ENCODE data around the gene ZFAND4. TPM values are rescaled to one million over a fixed set of nuclear protein-coding genes. Genes with fewer than 3 reads are reported as not detected.
"Not testable (repeated sequence)": the region's sequence is repeated elsewhere in the genome, so short reads cannot be mapped to it uniquely, and the experiment has no call there.

Gene ZFAND4
- total and polyA plus RNA-seq, 8 donors = 11.9 to 15.8 (median 13.9) TPM

DNA sequence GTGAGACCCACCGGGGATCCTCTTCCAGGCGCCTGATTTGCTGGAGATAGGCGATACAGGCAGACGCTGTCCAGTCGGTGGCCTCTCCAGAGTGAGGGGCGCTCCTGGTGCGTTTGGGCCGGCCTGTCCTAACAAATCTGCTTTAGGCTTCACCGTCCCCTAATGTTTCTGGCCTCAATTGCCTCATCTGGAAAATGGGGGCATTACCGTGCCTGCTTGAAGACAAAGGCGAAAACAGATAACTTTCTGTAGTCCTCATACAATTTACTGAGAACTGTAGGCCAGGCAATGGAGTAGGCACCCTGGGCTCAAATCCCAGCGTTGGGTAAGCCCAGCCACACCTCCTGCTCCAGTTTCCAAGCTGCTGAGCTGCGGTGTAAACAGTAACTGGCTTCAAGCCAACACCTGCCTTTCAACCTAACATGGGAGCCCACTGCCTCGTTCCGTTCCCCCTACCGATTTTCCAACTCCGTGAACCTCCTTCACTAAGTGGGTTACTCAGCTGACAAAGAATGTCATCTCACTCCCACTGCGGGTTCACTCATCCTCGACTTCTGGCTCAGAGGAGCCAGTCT, 589 bp upstream of the ZFAND4 start:
- DNase-seq = peak in 1 of 4 donors; percentile 31
- Histone ChIP-seq H3K36me3 (no peaks in the 10 kb centered on the region), H3K9me3 (no peaks in the 10 kb centered on the region), H3K4me3 (peak overlapping the region; percentile 59 to 61), H3K4me1 (peaks cover 0 to 6% of the 10 kb centered on the region in 2 donors), H3K27me3 (no peaks in the 10 kb centered on the region), H3K27ac (peak overlapping the region; percentile 86 to 96)
- TF ChIP-seq, protein P1, sequence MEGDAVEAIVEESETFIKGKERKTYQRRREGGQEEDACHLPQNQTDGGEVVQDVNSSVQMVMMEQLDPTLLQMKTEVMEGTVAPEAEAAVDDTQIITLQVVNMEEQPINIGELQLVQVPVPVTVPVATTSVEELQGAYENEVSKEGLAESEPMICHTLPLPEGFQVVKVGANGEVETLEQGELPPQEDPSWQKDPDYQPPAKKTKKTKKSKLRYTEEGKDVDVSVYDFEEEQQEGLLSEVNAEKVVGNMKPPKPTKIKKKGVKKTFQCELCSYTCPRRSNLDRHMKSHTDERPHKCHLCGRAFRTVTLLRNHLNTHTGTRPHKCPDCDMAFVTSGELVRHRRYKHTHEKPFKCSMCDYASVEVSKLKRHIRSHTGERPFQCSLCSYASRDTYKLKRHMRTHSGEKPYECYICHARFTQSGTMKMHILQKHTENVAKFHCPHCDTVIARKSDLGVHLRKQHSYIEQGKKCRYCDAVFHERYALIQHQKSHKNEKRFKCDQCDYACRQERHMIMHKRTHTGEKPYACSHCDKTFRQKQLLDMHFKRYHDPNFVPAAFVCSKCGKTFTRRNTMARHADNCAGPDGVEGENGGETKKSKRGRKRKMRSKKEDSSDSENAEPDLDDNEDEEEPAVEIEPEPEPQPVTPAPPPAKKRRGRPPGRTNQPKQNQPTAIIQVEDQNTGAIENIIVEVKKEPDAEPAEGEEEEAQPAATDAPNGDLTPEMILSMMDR (IDR thresholded peaks at IDR 0.05) = no peak
- ATAC-seq = peak; percentile 1
- intact Hi-C loops (cut with DNase I) = no loop called here

GRCh38 chr10:45671300-45671699, 1.3 kb downstream of the ZFAND4 start:
- DNase-seq; ATAC-seq; intact Hi-C loops (cut with DNase I); H3K27ac ChIP-seq; H3K4me1 ChIP-seq; H3K9me3 ChIP-seq; H3K36me3 ChIP-seq; H3K27me3 ChIP-seq: not testable (repeated sequence)
- H3K4me3 ChIP-seq = peak overlapping the region in 1 of 2 donors; percentile 61

DNA sequence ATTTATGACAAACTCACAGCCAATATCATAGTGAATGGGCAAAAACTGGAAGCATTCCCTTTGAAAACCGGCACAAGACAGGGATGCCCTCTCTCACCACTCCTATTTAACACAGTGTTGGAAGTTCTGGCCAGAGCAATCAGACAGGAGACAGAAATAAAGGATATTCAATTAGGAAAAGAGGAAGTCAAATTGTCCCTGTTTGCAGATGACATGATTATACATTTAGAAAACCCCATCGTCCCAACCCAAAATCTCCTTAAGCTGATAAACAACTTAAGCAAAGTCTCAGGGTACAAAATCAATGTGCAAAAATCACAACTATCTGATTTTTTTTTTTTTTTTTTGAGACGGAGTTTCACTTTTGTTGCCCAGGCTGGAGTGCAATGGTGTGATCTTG, 2.7 kb downstream of the ZFAND4 start:
- DNase-seq; H3K27ac ChIP-seq; H3K4me1 ChIP-seq; H3K36me3 ChIP-seq; H3K4me3 ChIP-seq; H3K27me3 ChIP-seq; H3K9me3 ChIP-seq; intact Hi-C loops (cut with DNase I); ATAC-seq: not testable (repeated sequence)

DNA sequence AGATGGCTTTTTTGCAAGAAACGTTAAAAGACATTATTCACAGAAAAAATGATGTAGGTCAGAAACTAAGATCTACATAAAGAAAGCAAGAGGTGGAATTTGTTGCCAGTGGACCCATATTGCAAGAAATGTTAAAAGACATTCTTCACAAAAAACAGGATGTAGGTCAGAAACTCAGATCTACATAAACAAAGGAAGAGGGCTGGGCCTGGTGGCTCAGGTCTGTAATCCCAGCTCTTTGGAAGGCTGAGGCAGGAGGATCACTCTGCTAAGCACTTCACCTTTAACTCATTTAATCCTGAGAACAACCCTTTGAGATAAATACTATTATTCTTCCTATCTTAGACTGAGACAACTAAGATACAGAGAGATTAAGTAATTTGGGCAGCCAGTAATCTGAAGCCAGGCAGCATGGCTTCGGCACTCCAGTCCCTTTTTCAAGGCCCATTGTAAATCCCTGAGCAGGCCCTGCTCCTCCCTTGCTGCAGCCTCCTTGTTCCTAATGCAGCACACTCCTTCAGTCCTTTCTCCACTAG, 11.6 kb downstream of the ZFAND4 start:
- Histone ChIP-seq H3K9me3 (peaks cover 0 to 10% of the 10 kb centered on the region in 2 donors), H3K27me3 (no peaks in the 10 kb centered on the region), H3K4me1 (peaks cover 0 to 3% of the 10 kb centered on the region in 2 donors), H3K27ac (no peak overlapping the region), H3K36me3 (peaks cover 0 to 16% of the 10 kb centered on the region in 2 donors), H3K4me3 (no peak overlapping the region)
- ATAC-seq (no peak), DNase-seq (no peak)
- TF ChIP-seq, protein P1 (IDR thresholded peaks at IDR 0.05) = no peak
- intact Hi-C loops (cut with DNase I) = no loop called here

DNA sequence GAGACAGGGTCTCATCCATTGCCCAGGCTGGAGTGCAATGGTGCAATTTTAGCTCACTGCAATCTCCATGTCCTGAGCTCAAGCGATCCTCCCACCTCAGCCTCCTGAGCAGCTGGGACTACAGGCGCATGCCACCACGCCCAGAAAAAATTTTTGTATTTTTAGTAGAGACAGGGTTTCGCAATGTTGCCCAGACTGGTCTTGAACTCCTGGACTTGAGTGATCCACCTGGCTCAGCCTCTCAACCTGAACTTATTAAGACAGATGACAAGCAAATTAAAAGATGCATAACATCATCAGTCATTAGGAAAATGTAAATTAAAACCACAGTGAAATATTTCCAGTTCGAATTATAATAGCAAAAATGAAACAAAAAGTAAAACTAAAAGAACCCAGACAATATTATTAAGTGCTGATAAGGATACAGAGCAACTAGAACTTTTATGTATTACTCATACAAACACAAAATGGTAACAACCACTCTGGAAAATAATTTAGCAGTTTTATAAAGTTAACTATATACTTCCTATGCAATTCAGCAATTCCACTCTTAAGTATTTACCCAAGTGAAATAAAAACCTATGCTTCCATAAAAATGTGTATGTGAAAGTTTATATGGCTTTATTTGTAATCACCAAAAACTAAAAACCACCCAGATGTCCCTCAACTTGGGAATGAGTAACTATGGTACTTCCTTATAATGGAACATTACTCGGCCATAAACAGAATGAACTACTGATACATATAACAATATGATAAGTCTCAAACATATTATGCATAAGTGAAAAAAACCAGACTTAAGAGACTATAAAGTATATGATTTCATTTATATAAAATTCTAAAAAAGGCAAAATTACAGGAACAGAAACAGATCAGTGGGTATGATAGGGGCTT, 15.3 kb downstream of the ZFAND4 start:
- no peaks in the 10 kb centered on the region for H3K27me3 ChIP-seq
- peaks cover 0 to 9% of the 10 kb centered on the region in 2 donors for H3K4me1 ChIP-seq
- H3K27ac ChIP-seq = no peak overlapping the region
- peaks cover 0 to 19% of the 10 kb centered on the region in 2 donors for H3K36me3 ChIP-seq
- peaks cover 0 to 10% of the 10 kb centered on the region in 2 donors for H3K9me3 ChIP-seq
- DNase-seq (no peak), ATAC-seq (no peak)
- TF ChIP-seq, protein P1 (IDR thresholded peaks at IDR 0.05) = no peak
- H3K4me3 ChIP-seq = no peak overlapping the region
- intact Hi-C loops (cut with DNase I) = no loop called here

GRCh38 chr10:45655219-45655618, 17.4 kb downstream of the ZFAND4 start:
- ATAC-seq (no peak), DNase-seq (no peak)
- intact Hi-C loops (cut with DNase I) = no loop called here

DNA sequence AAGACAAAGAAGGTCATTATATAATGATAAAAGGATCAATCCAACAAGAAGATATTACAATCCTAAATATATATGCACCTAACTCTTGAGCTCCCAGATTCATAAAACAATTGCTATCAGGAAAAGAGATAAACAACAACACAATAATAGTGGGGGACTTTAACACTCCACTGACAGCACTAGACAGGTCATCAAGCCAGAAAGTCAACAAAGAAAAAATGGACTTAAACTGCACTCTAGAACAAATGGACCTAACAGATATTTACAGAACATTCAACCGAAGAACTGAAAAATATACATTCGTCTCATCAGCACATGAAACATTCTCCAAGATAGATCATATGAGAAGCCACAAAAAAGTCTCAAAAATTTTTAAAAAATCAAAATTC, 17.8 kb downstream of the ZFAND4 start:
- H3K36me3 ChIP-seq = peaks cover 0 to 17% of the 10 kb centered on the region in 2 donors
- not testable (repeated sequence) for ATAC-seq, H3K4me1 ChIP-seq, H3K4me3 ChIP-seq, H3K27ac ChIP-seq, DNase-seq, H3K9me3 ChIP-seq, H3K27me3 ChIP-seq
- intact Hi-C loops (cut with DNase I) = loop anchor here in 1 of 2 donors (5.0 kb wide), 1 partner anchor 177 kb away; no protein-coding TSS in a partner anchor

More at GRCh38 chr10:45655219-45655618, 17.4 kb downstream of the ZFAND4 start:
- no peaks in the 10 kb centered on the region for H3K27me3 ChIP-seq
- TF ChIP-seq, protein P1 (IDR thresholded peaks at IDR 0.05) = no peak
- peaks cover 0 to 9% of the 10 kb centered on the region in 2 donors for H3K4me1 ChIP-seq
- H3K27ac ChIP-seq = no peak overlapping the region
- H3K4me3 ChIP-seq = no peak overlapping the region
- peaks cover 0 to 18% of the 10 kb centered on the region in 2 donors for H3K36me3 ChIP-seq
- H3K9me3 ChIP-seq = peaks cover 0 to 4% of the 10 kb centered on the region in 2 donors
